HepG2 (cell line): Measurements from ENCODE around the gene TERC.

Source experiments
- CBX5 ChIP-seq: sonication (generic); formaldehyde crosslinking; IDR thresholded peaks from 2 replicates; pipeline ENCODE4 v1.4.0; 2020; ENCODE audit warnings: missing genetic modification reagents, borderline replicate concordance
- HOXA7 ChIP-seq: sonication (generic); formaldehyde crosslinking; IDR thresholded peaks from 2 replicates; pipeline ENCODE4 v1.8.1; 2022; ENCODE audit warnings: mild to moderate bottlenecking, missing genetic modification reagents, moderate library complexity
- POLR2AphosphoS5 ChIP-seq: IDR thresholded peaks from 2 replicates; pipeline ENCODE4 v1.6.1; 2012; ENCODE audit warnings: low read depth, low read length
- SP4 ChIP-seq: sonication (generic); formaldehyde crosslinking; IDR thresholded peaks from 2 replicates; pipeline ENCODE4 v1.8.1; 2023; ENCODE audit warnings: mild to moderate bottlenecking, missing genetic modification reagents
- SYNCRIP ChIP-seq: fragments of 200-400 bp; formaldehyde crosslinking; IDR thresholded peaks from 2 replicates; pipeline ENCODE4 v1.6.1; 2018; ENCODE audit warnings: mild to moderate bottlenecking, low read depth, low read length; ENCODE audit not compliant: insufficient read depth
- TF ChIP-seq, protein P1 (sequence below): sonication (generic); formaldehyde crosslinking; IDR thresholded peaks from 2 replicates; pipeline ENCODE4 v1.4.0; 2020; ENCODE audit warnings: missing genetic modification reagents, borderline replicate concordance
- TF ChIP-seq, protein P2 (sequence below): sonication (generic); formaldehyde crosslinking; IDR thresholded peaks from 2 replicates; pipeline ENCODE4 v1.5.0; 2020; ENCODE audit warnings: mild to moderate bottlenecking, low read depth, missing genetic modification reagents, borderline replicate concordance
- TF ChIP-seq, protein P3 (sequence below): sonication (generic); formaldehyde crosslinking; IDR thresholded peaks from 2 replicates; pipeline ENCODE4 v1.8.1; 2023; ENCODE audit warnings: mild to moderate bottlenecking, inconsistent platforms, moderate library complexity, missing genetic modification reagents, borderline replicate concordance
- TF ChIP-seq, protein P4 (sequence below): IDR thresholded peaks from 2 replicates; pipeline ENCODE4 v1.6.1; 2018; ENCODE audit warnings: missing genetic modification reagents, mild to moderate bottlenecking, missing compliant biosample characterization

DNA sequence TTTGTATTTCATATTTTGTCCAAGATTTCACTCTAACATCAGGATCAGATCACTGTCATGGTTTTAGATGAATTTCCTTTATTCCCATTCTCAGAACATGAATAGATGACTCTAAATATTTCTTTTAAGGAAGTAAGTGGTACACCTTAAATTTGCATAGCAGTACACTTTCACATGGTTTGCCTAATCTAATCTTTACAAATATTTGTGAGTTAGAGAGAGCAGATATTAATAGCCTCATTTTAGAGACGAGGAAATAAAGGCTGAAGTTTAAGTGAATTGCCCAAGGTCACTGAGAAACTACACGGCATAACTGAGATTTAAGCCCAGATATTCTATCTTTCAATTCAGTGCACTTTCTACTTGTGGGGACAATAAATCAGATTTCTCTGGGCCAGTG, 14.2 kb downstream of the TERC start:
- TF ChIP-seq, protein P1, sequence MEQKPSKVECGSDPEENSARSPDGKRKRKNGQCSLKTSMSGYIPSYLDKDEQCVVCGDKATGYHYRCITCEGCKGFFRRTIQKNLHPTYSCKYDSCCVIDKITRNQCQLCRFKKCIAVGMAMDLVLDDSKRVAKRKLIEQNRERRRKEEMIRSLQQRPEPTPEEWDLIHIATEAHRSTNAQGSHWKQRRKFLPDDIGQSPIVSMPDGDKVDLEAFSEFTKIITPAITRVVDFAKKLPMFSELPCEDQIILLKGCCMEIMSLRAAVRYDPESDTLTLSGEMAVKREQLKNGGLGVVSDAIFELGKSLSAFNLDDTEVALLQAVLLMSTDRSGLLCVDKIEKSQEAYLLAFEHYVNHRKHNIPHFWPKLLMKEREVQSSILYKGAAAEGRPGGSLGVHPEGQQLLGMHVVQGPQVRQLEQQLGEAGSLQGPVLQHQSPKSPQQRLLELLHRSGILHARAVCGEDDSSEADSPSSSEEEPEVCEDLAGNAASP (CRISPR knock-in tag) = no peak
- TF ChIP-seq CBX5 (CRISPR knock-in tag) (no peak), HOXA7 (CRISPR knock-in tag) (no peak), POLR2AphosphoS5 (no peak), SP4 (CRISPR knock-in tag) (no peak), SYNCRIP (no peak)
- TF ChIP-seq, protein P2, sequence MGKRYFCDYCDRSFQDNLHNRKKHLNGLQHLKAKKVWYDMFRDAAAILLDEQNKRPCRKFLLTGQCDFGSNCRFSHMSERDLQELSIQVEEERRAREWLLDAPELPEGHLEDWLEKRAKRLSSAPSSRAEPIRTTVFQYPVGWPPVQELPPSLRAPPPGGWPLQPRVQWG = no peak
- TF ChIP-seq, protein P3, sequence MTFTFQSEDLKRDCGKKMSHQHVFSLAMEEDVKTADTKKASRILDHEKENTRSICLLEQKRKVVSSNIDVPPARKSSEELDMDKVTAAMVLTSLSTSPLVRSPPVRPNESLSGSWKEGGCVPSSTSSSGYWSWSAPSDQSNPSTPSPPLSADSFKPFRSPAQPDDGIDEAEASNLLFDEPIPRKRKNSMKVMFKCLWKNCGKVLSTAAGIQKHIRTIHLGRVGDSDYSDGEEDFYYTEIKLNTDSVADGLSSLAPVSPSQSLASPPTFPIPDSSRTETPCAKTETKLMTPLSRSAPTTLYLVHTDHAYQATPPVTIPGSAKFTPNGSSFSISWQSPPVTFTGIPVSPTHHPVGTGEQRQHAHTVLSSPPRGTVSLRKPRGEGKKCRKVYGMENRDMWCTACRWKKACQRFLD (CRISPR knock-in tag) = no peak
- TF ChIP-seq, protein P4, sequence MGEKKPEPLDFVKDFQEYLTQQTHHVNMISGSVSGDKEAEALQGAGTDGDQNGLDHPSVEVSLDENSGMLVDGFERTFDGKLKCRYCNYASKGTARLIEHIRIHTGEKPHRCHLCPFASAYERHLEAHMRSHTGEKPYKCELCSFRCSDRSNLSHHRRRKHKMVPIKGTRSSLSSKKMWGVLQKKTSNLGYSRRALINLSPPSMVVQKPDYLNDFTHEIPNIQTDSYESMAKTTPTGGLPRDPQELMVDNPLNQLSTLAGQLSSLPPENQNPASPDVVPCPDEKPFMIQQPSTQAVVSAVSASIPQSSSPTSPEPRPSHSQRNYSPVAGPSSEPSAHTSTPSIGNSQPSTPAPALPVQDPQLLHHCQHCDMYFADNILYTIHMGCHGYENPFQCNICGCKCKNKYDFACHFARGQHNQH (CRISPR knock-in tag) = no peak
